ENCODE results near the gene SLC22A7.
"Not testable (repeated sequence)": the region's sequence is repeated elsewhere in the genome, so short reads cannot be mapped to it uniquely, and the experiment has no call there.

SLC22A7 gene

DNA sequence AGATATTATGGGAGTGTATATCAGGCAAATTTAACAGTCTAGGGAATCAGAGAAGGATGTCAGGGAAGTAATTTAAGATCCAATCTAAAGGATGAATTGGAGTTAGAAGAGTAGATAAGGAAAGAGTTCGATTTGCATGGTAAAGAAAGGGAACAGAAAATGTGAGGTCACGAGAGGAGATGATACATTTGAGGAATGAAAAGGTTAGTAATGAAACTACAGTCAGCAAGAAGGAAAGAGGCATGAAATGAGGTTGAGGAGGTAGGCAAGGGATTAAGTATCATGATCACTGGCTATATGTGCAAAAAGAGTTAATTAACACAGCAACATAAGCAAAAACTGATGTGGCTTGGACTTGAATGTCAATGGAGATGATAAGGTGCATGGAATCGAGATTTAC lies 49.0 kb downstream of the SLC22A7 start:
- DNase-seq, result no peak

DNA sequence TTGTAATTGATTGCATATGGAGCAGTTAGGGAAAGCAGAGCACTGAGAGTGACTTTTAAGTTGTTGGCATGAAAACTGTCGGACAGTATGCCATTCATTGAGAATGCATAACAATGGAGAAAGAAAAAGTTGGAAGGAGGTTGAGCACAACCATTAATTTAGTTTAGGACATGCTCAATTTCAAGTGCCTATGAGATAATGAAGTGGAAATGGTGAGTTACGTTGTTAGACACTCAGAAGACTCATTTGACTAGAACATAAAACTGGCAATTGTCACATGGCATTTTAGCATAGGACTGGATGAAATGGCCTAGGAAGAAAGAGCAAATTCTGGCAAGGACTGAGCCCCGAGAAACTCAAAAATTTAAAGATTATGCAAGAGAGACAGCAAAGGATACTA lies 49.4 kb downstream of the SLC22A7 start:
- no peak for DNase-seq

DNA sequence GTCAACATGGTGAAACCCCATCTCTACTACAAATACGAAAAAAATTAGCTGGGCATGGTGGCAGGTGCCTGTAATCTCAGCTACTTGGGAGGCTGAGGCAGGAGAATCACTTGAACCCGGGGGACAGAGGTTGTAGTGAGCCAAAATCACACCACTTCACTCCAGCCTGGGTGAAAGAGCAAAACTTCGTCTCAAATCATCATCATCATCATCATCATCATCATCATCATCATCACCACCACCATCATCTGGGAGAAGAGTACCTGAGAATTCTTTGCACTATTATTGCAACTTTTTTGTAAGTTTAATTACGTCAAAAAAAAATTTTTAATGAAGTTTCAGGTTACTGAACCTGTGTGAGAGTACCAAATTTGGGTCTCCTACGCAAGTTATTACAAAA lies 53.9 kb downstream of the SLC22A7 start:
- not testable (repeated sequence) for DNase-seq

All from NCI-H82 (cell line).